GM18519 (cell line): ENCODE measurements around the gene DYNC1I1.
A peak's percentile ranks its signal among the peaks of the same experiment; 100 is the strongest.

Experiments used
- ATAC-seq: cut with Tn5 transposase; IDR thresholded peaks from one replicate; pipeline ENCODE4 v1.9.1; 2021; ENCODE audit warnings: mild to moderate bottlenecking, moderate library complexity; ENCODE audit not compliant: unreplicated experiment, low FRiP score

DYNC1I1 gene

GRCh38 chr7:95843286-95843685 is 70.9 kb downstream of the DYNC1I1 start:
- ATAC-seq: no peak

- no peak for ATAC-seq
These were observed 72.7 kb downstream of the DYNC1I1 start for GRCh38 chr7:95845007-95845406.

GRCh38 chr7:95847061-95847460 is 74.7 kb downstream of the DYNC1I1 start:
- no peak for ATAC-seq

- ATAC-seq: no peak
These were observed 87.1 kb downstream of the DYNC1I1 start for GRCh38 chr7:95859429-95859828.

GRCh38 chr7:95861041-95861440 is 88.7 kb downstream of the DYNC1I1 start:
- ATAC-seq: no peak

GRCh38 chr7:95863623-95864022 is 91.3 kb downstream of the DYNC1I1 start:
- no peak for ATAC-seq

GRCh38 chr7:95865716-95866371 is 93.5 kb downstream of the DYNC1I1 start:
- ATAC-seq: no peak

- ATAC-seq: peak; percentile 92
These were observed 95.0 kb downstream of the DYNC1I1 start for GRCh38 chr7:95867309-95867708.

GRCh38 chr7:95871075-95871848 is 98.9 kb downstream of the DYNC1I1 start:
- ATAC-seq: no peak

- no peak for ATAC-seq
These were observed 99.5 kb downstream of the DYNC1I1 start for GRCh38 chr7:95871896-95872295.

- ATAC-seq: no peak
These were observed 101.8 kb downstream of the DYNC1I1 start for GRCh38 chr7:95874129-95874528.

- no peak for ATAC-seq
These were observed 102.3 kb downstream of the DYNC1I1 start for GRCh38 chr7:95874541-95875265.

GRCh38 chr7:95875519-95875918 is 103.2 kb downstream of the DYNC1I1 start:
- ATAC-seq: no peak

- ATAC-seq: no peak
These were observed 106.3 kb downstream of the DYNC1I1 start for GRCh38 chr7:95878677-95879076.

- no peak for ATAC-seq
These were observed 109.2 kb downstream of the DYNC1I1 start for GRCh38 chr7:95881597-95881996.

GRCh38 chr7:95883217-95883616 is 110.9 kb downstream of the DYNC1I1 start:
- no peak for ATAC-seq

- peak; percentile 65 for ATAC-seq
These were observed 114.2 kb downstream of the DYNC1I1 start for GRCh38 chr7:95886501-95887090.

GRCh38 chr7:95893484-95893883 is 121.1 kb downstream of the DYNC1I1 start:
- no peak for ATAC-seq

- no peak for ATAC-seq
These were observed 125.3 kb downstream of the DYNC1I1 start for GRCh38 chr7:95897557-95898251.

GRCh38 chr7:95899919-95900513 is 127.7 kb downstream of the DYNC1I1 start:
- ATAC-seq: no peak
